IMR-90 (cell line): Measurements from ENCODE around the gene ESYT1.

Source experiments
- BHLHE40 ChIP-seq: fragments of 150-350 bp; IDR thresholded peaks from 2 replicates; pipeline ENCODE4 v1.6.1; 2016; ENCODE audit warnings: mild to moderate bottlenecking, low read depth, low read length
- CEBPB ChIP-seq: IDR thresholded peaks from 2 replicates; pipeline ENCODE4 v1.6.1; 2012; ENCODE audit warnings: low read depth, low read length, improper control_type of control experiment
- FOS ChIP-seq: fragments of 150-350 bp; IDR thresholded peaks from 2 replicates; pipeline ENCODE4 v1.6.1; 2016; ENCODE audit warnings: low read depth, low read length
- MAZ ChIP-seq: IDR thresholded peaks from 2 replicates; pipeline ENCODE4 v1.6.1; 2012; ENCODE audit warnings: low read depth, mild to moderate bottlenecking, low read length, improper control_type of control experiment, moderate library complexity, borderline replicate concordance
- POLR2A ChIP-seq: IDR thresholded peaks from 2 replicates; pipeline ENCODE4 v1.6.1; 2012; ENCODE audit warnings: mild to moderate bottlenecking, low read depth, low read length
- RFX5 ChIP-seq: IDR thresholded peaks from 2 replicates; pipeline ENCODE4 v1.8.0; 2012; ENCODE audit warnings: low read depth, mild to moderate bottlenecking, low read length, moderate library complexity
- SMC3 ChIP-seq: fragments of 150-350 bp; IDR thresholded peaks from 2 replicates; pipeline ENCODE4 v1.6.1; 2016; ENCODE audit warnings: low read depth, mild to moderate bottlenecking, antibody characterized with exemption, low read length, moderate library complexity
- TF ChIP-seq, protein P1 (sequence below): conservative IDR thresholded peaks from 2 replicates; pipeline ENCODE4 v1.5.1; 2012; ENCODE audit warnings: mild to moderate bottlenecking, low read depth, low read length, improper control_type of control experiment
- TF ChIP-seq, protein P2 (sequence below): fragments of 150-350 bp; IDR thresholded peaks from 2 replicates; pipeline ENCODE4 v1.6.1; 2016; ENCODE audit warnings: low read depth, mild to moderate bottlenecking, low read length, moderate library complexity, borderline replicate concordance
- TF ChIP-seq, protein P3 (sequence below): fragments of 150-350 bp; IDR thresholded peaks from 2 replicates; pipeline ENCODE4 v1.6.1; 2017; ENCODE audit warnings: mild to moderate bottlenecking, antibody characterized with exemption, low read length, low read depth

DNA sequence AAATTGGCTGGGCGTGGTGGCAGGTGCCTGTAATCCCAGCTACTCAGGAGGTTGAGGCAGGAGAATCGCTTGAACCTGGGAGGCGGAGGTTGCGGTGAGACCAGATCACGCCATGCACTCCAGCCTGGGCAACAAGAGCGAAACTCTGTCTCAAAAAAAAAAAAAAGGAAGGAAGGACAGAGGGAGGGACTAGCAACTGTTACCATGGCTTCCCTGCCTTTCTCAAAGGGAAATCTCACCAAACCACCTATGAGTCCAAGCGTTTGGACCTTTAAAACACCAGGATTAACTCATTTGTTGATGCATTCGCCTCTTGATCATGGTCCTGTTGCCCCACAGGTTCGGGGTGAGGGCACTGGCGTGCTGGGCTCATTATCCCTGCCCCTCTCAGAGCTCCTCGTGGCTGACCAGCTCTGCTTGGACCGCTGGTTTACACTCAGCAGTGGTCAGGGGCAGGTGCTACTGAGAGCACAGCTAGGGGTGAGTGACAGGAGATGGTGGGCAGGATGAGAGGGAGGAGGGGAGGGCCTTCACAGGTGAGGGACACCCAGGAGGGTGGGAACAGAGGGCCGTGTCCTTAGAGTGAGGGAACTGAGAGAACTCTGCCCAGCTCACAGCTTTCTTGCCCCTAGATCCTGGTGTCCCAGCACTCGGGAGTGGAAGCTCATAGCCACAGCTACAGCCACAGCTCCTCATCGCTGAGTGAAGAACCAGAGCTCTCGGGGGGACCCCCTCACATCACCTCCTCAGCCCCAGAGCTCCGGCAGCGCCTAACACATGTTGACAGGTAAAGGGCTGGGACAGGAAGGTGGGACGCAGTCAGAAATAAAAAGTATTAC lies 14.1 kb downstream of the ESYT1 start:
- TF ChIP-seq, protein P1, sequence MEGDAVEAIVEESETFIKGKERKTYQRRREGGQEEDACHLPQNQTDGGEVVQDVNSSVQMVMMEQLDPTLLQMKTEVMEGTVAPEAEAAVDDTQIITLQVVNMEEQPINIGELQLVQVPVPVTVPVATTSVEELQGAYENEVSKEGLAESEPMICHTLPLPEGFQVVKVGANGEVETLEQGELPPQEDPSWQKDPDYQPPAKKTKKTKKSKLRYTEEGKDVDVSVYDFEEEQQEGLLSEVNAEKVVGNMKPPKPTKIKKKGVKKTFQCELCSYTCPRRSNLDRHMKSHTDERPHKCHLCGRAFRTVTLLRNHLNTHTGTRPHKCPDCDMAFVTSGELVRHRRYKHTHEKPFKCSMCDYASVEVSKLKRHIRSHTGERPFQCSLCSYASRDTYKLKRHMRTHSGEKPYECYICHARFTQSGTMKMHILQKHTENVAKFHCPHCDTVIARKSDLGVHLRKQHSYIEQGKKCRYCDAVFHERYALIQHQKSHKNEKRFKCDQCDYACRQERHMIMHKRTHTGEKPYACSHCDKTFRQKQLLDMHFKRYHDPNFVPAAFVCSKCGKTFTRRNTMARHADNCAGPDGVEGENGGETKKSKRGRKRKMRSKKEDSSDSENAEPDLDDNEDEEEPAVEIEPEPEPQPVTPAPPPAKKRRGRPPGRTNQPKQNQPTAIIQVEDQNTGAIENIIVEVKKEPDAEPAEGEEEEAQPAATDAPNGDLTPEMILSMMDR: no peak
- TF ChIP-seq BHLHE40 (no peak), CEBPB (no peak), RFX5 (no peak), POLR2A (no peak), FOS (no peak), SMC3 (no peak), MAZ (no peak)
- TF ChIP-seq, protein P2, sequence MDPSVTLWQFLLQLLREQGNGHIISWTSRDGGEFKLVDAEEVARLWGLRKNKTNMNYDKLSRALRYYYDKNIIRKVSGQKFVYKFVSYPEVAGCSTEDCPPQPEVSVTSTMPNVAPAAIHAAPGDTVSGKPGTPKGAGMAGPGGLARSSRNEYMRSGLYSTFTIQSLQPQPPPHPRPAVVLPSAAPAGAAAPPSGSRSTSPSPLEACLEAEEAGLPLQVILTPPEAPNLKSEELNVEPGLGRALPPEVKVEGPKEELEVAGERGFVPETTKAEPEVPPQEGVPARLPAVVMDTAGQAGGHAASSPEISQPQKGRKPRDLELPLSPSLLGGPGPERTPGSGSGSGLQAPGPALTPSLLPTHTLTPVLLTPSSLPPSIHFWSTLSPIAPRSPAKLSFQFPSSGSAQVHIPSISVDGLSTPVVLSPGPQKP: no peak
- TF ChIP-seq, protein P3, sequence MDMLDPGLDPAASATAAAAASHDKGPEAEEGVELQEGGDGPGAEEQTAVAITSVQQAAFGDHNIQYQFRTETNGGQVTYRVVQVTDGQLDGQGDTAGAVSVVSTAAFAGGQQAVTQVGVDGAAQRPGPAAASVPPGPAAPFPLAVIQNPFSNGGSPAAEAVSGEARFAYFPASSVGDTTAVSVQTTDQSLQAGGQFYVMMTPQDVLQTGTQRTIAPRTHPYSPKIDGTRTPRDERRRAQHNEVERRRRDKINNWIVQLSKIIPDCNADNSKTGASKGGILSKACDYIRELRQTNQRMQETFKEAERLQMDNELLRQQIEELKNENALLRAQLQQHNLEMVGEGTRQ: no peak
